Stimulated activated CD4-positive, alpha-beta T cell treated with anti-CD3 and anti-CD28 coated beads, Interleukin-12 subunit alpha, Interleukin-12 subunit beta, amount 100 ng/mL, for 48 hours (primary cell): ENCODE measurements around the gene KCNH3.

Experiments used
- DNase-seq, 3 donors: peaks; one replicate each; pipeline ENCODE4 v3.0.0-alpha.2; 2020; ENCODE audit warnings: low read depth in 2 of 3, low spot score in 1 of 3

Gene KCNH3

DNA sequence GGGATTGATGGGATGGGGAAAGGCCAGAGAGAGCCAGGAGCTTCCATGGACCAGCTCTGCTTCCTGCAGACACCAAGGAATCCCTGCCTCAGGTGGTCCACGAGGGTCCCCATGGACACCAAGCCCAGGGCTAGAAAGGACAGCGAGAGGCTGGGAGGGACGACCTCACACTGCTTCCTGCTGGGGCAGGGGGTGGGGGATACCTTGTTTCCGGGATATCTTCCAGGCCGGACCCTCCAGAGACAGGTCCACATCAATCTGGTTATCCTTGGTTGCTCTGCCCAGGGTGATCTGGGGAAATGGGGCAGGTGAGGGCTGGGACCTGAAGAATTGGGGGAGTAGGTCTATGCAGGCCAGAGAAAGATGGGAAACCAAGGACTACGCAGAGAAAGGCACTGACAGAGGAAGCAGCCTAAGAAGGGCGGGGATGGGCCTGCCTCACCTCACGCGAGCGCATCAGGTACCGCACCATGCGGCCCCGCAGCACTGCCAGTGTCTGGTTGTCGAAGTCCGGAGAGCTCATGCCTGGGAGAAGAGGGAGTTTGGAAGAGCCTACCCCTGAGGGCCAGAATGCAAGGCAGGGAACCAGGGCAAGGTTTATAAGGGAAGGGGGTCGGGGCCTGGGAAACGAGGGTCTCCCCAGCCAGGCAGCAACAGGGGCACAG lies 20.3 kb downstream of the KCNH3 start:
- DNase-seq: no peak

DNA sequence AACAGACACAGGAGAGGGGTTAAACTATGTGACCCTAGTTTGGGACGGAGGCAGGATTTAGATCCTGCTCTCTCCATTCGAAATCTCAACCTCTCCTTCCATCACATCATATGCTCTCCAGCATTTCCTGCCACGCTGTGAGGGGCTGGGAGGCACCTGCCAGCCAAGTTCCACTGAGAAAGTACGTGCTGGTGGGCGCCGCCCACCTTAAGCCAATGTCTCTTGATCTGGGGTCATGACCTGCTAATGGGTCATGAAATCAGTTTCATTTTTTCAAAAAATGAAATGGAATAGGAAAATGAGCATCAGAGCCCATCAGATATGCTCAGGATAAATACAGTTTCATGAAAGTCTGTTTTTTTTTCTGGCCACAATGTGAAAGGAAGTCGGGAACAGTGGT lies 21.9 kb downstream of the KCNH3 start:
- no peak for DNase-seq

DNA sequence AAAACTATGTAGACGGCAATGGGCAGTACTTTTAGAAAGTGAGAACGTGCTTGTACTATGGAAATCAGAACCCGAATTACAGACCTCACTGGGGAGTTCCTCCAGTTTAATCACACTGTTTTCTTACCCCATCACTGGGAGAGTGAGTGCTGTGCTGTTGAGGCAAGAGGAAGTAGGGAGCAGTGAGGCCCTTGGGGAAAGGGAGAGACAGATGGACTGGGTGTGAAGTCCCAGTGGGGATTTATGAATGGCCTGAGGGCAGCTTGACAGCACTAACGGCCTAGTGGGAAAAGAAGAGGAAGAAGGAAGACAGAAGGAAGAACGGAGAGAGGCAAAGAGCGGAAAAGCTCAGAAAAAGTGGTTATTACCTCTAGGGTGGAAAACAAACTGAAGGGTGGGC lies 23.4 kb downstream of the KCNH3 start:
- DNase-seq: no peak

DNA sequence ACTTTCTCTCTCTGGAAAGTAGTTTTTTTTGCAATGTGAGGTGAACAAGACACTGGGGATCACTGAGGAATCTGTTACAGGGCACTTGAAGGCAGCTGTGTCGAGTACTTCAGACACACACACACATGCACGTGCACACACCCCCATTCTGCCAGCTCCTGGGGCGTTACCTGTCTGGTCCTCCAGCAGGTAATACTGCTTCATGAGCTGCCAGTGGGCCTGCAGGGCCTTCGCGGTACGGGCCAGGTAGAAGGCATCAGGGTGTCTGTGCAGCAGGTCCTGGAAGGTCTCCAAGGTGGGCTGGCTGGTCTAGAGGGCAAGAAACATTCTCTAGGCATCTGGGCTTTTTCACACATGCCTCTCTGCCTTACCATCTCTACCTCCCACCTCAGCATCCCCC lies 24.0 kb downstream of the KCNH3 start:
- no peak for DNase-seq

DNA sequence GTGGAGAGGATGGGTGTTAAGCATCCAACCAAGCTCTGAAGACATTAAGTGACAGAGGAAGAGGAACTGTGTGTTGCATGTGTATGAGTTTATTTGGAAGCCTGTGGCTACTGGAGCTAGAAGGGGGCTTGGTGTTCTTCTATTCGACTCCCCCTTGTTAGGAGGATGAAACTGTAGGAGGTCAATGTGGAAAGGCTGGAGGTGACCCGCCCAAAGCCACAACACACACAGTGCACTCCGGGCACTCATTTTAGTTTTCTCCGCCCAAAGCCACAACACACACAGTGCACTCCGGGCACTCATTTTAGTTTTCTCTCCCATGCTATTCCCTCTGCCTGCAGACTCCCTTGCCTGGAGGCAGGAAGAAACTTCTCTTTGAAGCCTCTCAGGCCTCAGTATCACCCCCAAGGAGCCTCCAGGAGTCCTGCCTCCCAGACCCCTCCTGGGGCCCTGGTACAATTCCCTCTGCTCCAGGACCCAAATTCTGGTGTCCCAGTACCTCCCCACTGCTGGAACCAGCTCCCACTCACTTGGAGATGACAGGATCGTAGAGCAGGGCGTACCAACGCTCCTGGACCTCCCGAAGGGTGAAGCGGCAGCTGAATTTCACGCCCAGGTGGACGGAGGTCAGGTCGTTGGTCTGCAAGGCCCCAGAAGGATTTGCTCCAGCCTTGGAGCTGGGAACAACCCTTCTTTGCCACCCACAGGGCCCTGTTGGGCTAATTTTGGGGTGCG lies 25.3 kb downstream of the KCNH3 start:
- DNase-seq: no peak

- DNase-seq: no peak
Observed at GRCh38 chr12:49564686-49565405, 26.0 kb downstream of the KCNH3 start.

DNA sequence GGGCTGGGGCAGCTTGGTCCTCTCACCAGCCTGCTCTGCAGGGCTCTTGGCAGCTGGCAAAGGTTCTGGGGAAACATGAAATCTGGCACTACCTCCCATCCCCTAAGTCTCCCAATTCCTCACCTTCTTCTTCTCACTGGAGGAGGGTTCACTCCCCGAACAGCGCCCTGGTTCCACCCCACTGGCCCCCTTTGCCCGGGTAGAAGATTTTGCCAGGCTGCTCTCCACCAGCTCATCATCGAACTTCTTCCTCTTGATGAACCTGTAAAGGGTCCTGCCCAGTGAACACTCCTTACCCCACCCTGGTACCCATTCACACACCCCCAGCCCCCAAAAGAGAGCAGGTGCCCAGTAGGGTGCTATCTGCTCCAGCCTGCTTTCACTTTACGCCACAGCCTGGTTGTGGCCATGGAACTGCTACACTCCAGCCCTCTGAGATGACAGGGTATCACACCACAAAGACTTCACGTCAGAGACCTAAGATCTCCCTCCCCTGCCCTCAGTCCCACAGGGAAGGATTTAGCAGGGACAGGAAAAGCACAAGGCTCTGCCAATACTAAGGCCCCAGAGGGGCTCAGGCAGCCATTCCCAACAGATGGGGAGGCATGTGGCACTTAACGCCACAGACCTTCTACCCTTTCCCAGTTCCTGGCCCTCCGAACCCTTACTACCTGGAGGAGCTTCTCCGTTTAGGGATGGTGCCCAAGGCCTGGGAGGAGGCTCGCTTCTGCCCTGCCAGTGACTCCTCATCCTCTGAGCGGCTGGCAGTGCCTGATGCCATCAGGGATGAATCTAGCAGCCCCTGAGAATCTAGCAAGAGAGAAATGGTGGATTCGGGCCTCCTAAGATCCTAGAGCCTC lies 26.8 kb downstream of the KCNH3 start:
- no peak for DNase-seq

GRCh38 chr12:49566361-49566760 lies 27.5 kb downstream of the KCNH3 start:
- DNase-seq: no peak

DNA sequence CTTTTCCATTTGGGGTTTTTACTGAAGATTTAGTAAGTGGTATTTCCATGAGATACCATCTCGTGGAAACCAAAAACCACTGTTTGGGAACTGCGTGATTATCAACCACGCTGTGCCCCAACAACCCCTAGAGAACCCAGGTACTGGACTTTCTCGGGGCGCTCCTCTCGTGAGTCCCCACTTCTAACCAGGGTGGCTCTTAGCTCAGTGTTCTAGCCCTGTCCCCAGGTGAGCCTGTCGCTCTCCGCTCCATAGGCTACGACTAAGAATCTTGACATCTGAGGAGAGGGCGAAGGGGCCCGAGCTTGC lies 28.4 kb downstream of the KCNH3 start:
- DNase-seq: no peak

GRCh38 chr12:49567611-49568441 lies 29.0 kb downstream of the KCNH3 start, which contains the start of gene MCRS1:
TSS of gene MCRS1 (minus strand) at chr12:49568142. CDS start at chr12:49566731, 1,411 bp downstream.
- peak; percentile 76 to 84 (median 82) for DNase-seq

DNA sequence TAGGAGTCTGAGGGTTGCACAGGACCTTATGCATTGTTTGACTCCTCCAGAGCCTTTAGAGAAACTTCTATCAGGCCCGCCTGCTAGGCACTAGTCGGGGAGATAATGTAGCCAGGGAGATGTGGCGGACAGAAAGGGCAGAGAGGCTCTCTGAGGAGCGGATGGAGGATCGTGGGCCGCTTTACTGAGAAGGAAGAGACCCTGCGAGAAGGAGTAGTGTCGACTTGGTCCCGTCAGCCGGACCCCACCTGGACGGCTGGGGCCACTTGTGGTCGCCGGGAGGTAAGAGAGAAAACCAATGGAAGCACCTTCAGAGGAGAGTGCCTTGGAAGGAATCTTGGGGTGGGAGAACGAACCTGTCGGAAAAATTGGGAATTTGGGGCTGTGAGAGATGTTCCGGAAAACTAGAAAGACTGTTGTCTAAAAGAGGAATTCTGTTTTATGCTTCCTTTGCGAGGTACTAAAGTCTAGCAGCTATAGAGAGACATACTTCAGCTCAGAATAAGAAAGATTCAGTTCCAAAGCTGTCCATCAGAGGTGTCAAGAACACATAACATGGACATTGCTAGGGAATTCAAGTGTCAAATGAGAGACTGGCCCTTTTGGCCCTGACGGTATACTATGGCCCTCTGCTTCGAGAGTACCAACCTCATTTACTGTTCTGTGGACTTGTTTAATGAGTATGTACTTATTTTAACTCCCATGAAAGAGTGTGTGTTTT lies 29.8 kb downstream of the KCNH3 start:
- no peak for DNase-seq

DNA sequence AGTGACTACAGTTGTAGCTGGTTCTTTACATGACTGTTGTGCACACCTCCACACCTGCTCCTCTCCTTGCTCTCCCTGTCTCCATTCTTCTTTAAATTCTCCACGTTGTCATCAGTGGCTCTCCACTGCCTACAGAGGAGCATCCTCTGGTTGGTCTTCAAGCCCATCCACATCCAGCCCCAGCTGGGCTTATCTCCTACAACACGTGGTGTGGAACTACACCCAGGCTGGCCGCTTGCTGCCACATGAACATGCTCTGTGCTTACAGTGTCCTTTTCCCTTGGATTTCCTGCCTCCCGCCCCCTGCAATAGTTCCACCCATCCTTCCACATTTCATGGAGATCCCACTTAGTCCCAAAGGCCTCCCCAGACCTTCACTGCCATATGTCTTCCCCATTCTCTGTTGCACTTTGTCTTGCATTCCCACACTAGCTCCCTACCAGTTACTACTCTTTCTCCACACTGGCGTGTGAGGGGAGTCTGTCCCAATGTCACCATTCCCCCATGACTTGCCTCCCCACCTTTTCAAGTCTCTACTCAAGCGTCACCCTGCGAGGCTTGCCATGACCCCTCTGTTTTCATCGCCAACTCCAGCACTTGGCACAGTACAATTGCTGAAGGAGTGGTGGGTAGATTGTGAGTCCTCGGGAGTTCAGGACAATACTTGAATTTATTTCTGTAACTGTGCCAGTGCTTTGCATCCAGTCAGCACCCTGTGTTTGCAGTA lies 38.9 kb downstream of the KCNH3 start:
- DNase-seq: no peak

DNA sequence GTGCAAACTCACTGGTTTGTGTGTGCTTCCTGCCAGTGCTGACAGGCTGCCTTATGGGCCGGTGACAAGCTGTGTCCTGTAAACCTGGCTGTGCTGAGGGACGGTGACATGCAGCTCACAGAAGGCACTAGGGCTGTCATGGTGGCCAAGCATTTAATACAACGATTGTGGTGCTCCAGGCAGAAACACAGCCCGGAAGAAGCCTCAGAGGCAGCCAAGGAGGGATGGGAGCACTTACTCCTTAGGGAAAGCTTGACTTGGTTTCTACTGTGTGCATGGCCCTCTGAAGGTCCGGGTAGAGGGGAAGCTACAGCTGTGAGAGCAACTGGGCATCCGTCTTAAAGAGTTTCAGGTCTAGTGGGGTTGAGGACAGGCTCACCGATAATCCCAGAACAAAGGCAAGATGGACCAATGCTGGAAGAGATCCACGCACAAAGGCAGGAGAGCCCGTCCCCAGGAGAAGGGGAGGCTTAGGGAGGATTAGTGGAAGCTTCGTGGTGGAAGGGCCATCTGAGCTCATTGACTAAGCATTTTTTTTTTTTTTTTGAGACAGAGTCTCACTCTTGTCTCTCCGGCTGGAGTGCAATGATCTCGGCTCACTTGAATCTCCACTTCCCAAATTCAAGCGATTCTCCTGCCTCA lies 39.8 kb downstream of the KCNH3 start:
- no peak for DNase-seq

DNA sequence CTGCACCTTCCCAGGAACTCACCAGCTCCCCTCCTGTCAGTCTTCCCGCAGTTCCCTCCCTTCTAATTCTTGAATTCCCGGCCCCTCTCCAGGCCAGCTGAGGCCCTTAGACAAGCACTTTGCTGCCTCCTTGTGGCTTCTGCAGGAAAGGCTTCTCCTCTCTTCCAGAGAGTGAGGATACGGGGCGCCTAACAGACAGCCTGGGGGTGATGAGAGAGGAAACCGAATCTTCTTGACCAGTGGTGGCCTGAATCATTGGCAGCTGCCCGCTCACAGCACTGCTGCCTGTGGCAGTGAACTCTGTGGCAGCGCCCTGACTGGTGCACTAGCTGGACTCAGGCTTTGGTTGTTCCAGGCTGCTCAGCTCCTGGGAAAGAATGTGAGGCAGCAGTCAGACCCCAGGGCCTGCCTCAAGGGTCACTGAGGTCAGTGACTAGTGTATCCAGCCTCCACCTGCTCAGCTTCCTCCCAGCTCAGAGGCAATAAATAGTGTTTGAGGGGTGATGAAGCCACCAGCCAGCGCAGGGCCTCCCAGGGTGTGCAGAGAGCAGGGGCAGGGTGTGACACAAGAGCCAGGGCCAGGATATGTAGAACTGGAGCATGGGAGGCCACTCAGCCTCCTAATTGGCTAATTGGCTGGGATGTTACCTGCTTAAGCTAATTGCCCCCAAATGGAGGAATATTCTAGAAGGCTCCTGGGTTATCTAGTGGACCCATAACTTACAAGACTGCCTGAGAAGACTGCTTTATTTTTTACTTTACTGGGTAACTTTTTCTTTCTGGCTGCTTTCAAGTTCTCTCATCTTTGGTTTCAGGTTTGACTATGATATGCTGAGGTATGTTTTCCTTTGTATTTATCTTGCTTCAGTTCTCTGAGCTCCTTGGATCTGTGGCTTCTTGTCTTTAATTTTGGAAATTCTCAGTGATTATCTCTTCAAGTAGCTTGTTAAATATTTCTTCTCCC lies 42.0 kb downstream of the KCNH3 start:
- peak; percentile 23 to 50 (median 26) for DNase-seq

DNA sequence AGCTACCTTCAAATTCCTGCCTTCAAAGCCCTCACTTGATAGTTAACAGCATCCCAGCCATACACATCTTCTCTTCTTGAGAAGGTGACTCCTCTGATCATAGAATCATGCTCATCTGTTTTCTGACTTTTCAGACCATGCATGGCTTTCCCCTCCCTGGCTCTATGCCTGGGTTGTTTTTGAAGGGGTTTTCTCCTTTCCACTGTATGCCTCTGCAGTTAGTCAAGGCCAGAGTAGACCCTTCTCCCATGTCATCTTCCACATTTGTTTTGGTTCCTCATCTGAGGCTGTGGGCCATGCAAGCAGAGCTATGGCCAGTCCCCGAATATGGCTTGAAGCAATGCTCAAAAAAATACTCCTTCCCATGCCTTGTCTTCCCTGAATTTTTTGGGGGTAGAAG lies 43.4 kb downstream of the KCNH3 start:
- no peak for DNase-seq

GRCh38 chr12:49582850-49583249 lies 44.0 kb downstream of the KCNH3 start:
- DNase-seq: no peak

- DNase-seq: no peak
Observed at GRCh38 chr12:49583366-49584094, 44.7 kb downstream of the KCNH3 start.
